GM12864 (cell line): ENCODE data around the gene ECT2L.

Source experiments
- DNase-seq: peaks from one replicate; pipeline ENCODE4 v3.0.0-alpha.2; 2011; ENCODE audit warnings: low read depth
- H3K4me3 ChIP-seq: 2 replicates; pipeline ENCODE4 v1.5.1; 2011; ENCODE audit warnings: mild to moderate bottlenecking, low read depth, low read length, control low read depth
- TF ChIP-seq, protein P1 (sequence below): IDR thresholded peaks from 2 replicates; pipeline ENCODE4 v1.5.1; 2011; ENCODE audit warnings: low read depth, mild to moderate bottlenecking, moderate library complexity, low read length, control low read depth, inconsistent platforms; ENCODE audit errors: missing control alignments

The ECT2L gene

DNA sequence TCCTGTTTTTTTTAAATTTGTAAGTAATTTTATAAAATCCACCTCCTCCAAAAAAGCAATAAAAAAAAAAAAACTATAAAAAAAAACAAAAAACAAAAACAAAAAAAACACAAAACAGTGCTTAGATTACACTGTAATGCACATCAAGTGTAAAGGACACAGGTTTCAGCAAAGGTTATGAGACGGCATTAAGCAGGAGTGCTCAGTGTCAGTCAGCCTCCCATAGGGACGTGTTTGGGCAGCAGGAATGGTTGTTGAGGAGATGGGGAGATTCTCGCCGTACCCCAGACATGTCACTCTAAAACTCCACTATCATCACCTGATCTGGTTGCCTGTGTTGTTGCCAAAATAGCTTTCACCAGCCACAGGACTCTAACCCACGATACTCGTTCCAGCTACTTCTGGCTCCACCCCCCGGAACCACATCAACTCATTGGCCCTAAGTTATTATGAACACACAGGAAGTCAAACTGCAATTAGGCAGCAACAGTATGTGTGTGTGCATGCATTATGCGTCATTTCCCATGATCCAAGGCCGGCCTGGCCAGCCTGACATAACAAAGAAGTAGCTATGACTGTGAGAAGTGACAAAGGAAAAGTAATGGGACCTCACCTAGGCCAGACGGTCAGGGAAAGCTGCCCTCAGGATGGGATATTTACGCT lies 28.7 kb downstream of the ECT2L start:
- no peak overlapping the region for H3K4me3 ChIP-seq
- DNase-seq: no peak
- TF ChIP-seq, protein P1, sequence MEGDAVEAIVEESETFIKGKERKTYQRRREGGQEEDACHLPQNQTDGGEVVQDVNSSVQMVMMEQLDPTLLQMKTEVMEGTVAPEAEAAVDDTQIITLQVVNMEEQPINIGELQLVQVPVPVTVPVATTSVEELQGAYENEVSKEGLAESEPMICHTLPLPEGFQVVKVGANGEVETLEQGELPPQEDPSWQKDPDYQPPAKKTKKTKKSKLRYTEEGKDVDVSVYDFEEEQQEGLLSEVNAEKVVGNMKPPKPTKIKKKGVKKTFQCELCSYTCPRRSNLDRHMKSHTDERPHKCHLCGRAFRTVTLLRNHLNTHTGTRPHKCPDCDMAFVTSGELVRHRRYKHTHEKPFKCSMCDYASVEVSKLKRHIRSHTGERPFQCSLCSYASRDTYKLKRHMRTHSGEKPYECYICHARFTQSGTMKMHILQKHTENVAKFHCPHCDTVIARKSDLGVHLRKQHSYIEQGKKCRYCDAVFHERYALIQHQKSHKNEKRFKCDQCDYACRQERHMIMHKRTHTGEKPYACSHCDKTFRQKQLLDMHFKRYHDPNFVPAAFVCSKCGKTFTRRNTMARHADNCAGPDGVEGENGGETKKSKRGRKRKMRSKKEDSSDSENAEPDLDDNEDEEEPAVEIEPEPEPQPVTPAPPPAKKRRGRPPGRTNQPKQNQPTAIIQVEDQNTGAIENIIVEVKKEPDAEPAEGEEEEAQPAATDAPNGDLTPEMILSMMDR: no peak

DNA sequence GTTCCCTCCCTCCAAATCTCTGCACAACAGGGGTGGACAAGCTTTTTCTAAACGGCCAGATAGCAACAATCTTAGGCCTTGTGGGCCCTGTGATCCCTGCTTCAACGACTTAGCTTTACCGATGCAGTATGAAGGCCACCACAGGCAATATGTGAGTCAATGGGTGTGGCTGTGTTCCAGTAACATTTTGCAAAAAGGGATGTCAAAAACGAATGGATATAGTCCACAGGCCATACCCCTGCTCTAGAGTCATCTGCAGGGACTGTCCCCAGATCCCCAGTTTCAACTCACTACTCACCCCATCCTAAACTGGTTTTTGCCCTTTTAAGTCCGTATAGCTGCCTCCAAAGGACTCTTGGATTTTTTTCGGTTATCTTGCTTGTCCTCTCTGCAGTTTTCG lies 34.4 kb downstream of the ECT2L start:
- TF ChIP-seq, protein P1: no peak
- DNase-seq: no peak
- H3K4me3 ChIP-seq: no peak overlapping the region

DNA sequence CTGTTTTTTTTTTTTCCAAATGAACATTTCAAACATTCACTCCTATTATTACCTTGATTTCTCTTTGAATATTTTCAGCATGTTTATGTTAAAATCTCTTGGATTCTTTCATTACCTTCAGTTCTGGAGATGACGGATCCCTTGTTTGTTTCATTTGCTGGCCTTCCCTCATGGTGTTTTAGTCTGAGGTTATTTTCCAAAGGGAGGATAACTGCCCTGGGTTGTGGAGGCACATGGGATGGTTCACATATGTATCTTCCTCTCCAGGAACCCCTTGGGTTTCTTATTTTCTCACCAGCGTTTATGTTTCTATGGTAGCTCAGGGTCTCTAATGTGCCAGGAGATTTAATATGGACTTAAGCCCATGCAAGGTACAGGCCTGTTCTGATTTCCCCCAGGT lies 36.3 kb downstream of the ECT2L start:
- TF ChIP-seq, protein P1: no peak
- no peak overlapping the region for H3K4me3 ChIP-seq
- DNase-seq: no peak

DNA sequence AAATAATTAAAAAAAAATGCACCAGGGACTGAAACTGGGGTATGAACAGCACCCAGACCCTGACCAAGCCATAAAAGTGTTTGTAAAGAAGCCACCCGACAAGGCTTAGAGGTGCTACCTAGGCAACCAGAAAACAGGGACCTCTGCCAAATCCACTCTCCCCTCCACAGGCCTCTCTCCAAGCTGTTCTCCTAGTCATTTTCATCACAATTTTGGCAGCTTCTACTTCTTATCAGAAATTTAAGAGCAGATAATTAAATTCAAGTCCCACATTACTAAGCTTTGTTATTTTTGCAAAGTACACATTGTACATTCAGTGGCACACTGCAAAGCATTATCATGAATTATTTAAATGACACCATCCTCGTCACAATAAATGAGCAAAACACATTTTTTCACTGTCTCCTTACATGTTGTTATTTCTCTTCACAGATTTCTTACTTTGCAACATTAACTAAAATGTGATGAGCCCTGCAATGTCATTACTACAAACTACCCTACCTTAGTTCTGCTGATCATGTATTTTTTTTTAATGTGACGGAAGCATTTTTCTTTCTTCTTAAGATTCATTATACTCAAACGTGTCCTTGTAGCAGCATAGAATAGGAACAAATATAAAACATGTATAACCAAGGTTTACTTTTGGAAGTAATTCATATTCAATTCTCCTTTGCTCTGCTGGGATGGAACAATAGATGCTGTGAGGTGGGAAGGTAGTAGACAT lies 38.1 kb downstream of the ECT2L start:
- TF ChIP-seq, protein P1: no peak
- no peak for DNase-seq
- no peak overlapping the region for H3K4me3 ChIP-seq

DNA sequence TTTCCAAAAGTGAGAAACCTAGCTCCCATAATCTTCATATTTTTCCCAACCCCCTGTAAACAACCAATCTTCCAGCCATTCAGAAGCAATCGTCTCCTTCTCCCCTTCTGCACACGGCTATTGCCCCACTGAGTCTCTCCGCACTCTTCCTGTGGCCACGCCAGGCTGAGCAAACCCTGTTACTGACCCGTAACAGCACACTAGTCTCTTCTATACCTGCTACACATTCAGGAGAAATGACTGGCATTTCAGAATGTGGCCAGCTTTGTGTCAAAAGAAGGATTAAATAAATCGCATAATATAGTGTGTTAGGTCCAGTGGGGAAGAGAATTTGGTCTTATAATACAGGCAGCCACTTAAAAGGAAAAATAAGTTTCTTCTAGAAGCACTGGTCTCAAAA lies 41.4 kb downstream of the ECT2L start:
- TF ChIP-seq, protein P1: no peak
- no peak for DNase-seq
- no peak overlapping the region for H3K4me3 ChIP-seq

DNA sequence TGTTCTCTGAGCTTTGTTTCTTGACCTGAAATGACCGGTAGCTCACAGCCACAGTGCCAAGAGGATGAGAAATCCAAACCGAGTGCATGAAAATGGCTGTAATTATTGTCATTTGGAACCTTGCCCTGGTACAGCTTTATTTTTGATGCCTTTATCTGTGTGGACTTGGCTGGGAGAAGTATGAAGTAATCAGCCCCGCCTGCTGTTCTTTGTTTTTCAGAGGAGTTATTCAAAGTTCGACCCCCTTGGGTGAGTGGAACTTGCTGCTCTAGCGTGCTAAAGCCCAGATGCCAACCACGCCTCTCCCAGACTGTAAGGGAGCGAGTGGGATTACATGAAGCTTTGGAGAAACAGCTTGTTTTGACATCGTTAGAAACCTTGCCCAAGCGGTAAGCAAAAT lies 48.3 kb downstream of the ECT2L start:
- TF ChIP-seq, protein P1: no peak
- no peak overlapping the region for H3K4me3 ChIP-seq
- DNase-seq: no peak

DNA sequence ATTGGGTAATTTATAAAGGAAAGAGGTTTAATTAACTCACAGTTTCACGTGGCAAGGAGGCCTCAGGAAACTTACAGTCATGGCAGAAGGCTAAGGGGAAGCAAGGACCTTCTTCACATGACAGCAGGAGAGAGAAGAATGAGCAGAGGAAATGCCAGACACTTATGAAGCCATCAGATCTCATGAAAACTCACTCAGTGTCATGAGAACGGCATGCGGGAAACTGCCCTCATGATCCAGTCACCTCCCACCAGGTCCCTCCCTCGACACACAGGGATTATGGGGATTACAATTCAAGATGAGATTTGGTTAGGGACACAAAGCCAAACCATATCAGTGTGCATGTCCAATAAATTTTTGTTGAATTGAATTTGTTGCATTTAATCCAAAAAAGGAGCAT lies 52.0 kb downstream of the ECT2L start:
- no peak for DNase-seq
- TF ChIP-seq, protein P1: no peak
- H3K4me3 ChIP-seq: no peak overlapping the region
